ENCODE data around the gene TAF1. TPM values are rescaled to one million over a fixed set of nuclear protein-coding genes. Genes with fewer than 3 reads are reported as not detected.
"Not testable (repeated sequence)": the region's sequence is repeated elsewhere in the genome, so short reads cannot be mapped to it uniquely, and the experiment has no call there.

The TAF1 gene
- total RNA-seq, 2 donors from 2014 or later, result 24.4 to 38.9 TPM

DNA sequence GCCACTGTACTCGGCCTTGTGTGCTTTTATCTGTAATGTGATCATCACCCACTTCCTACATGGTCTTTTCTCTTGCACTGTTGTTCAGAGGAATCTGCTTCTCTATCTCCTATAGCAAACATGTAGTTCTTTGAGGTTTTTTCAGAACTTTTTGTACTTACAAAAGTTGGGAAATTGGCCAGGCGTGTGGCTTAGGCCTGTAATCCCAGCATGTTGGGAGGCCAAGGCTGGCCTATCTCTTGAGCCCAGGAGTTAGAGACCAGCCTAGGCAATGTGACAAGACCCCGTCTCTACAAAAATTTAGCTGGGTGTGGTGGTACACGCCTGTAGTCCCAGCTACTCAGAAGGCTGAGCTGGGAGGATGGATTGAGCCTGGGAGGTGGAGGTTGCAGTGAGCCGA, 30.4 kb downstream of the TAF1 start:
- no peak for ATAC-seq
- intact Hi-C loops (cut with DNase I), result no loop called here

DNA sequence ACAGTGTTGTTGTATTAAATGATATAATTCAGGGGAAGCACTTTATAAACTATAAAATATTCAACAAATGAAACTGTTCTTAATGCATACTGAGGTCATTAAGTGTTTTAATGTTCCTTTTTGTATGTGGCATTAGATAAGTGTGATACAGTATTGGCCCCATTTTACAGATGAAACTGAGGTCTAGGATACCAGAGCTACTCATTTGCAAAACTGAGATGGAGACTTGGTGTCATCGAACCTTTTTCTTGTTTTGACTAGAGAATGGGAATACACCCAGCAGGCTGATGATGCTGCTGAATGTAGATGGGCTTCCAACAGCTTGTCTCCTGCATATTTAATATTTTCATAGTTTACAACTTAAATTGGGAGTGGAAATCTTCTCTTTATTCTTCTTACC, 34.6 kb downstream of the TAF1 start:
- DNase-seq (no peak), ATAC-seq (no peak)
- no peak overlapping the region for H3K27ac ChIP-seq
- no peaks in the 10 kb centered on the region for H3K4me1 ChIP-seq
- 78% methylated on average over 1 of the region's 1 CpG for WGBS, 2 donors
- no peaks in the 10 kb centered on the region for H3K27me3 ChIP-seq
- peaks cover 0 to 6% of the 10 kb centered on the region in 2 donors for H3K36me3 ChIP-seq (replicated peaks in 1 of 2; ENCODE audit: insufficient read depth in 1 of 2, low read depth in 2 of 2)
- no peak overlapping the region for H3K4me3 ChIP-seq
- no peaks in the 10 kb centered on the region for H3K9me3 ChIP-seq
- intact Hi-C loops (cut with DNase I), result loop anchor here (10.0 kb wide), 1 partner anchor 174 kb away; the partner anchor contains the start of gene GCNA
- TF ChIP-seq POLR2A (IDR thresholded peaks at IDR 0.05), result no peak
- TF ChIP-seq, protein P1, sequence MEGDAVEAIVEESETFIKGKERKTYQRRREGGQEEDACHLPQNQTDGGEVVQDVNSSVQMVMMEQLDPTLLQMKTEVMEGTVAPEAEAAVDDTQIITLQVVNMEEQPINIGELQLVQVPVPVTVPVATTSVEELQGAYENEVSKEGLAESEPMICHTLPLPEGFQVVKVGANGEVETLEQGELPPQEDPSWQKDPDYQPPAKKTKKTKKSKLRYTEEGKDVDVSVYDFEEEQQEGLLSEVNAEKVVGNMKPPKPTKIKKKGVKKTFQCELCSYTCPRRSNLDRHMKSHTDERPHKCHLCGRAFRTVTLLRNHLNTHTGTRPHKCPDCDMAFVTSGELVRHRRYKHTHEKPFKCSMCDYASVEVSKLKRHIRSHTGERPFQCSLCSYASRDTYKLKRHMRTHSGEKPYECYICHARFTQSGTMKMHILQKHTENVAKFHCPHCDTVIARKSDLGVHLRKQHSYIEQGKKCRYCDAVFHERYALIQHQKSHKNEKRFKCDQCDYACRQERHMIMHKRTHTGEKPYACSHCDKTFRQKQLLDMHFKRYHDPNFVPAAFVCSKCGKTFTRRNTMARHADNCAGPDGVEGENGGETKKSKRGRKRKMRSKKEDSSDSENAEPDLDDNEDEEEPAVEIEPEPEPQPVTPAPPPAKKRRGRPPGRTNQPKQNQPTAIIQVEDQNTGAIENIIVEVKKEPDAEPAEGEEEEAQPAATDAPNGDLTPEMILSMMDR (IDR thresholded peaks at IDR 0.05), result no peak

More for the DNA sequence above, 30.4 kb downstream of the TAF1 start:
- WGBS, 2 donors, result 90 to 100% methylated on average over 1 to 5 of the region's 5 CpGs
- no peak for DNase-seq
- Histone ChIP-seq H3K4me1 (no peaks in the 10 kb centered on the region), H3K9me3 (no peaks in the 10 kb centered on the region), H3K4me3 (no peak overlapping the region), H3K36me3 (replicated peaks in 1 of 2; ENCODE audit: insufficient read depth in 1 of 2, low read depth in 2 of 2) (peaks cover 0 to 6% of the 10 kb centered on the region in 2 donors), H3K27me3 (no peaks in the 10 kb centered on the region), H3K27ac (no peak overlapping the region)
- TF ChIP-seq, protein P1 (IDR thresholded peaks at IDR 0.05), result no peak
- TF ChIP-seq POLR2A (IDR thresholded peaks at IDR 0.05), result no peak

DNA sequence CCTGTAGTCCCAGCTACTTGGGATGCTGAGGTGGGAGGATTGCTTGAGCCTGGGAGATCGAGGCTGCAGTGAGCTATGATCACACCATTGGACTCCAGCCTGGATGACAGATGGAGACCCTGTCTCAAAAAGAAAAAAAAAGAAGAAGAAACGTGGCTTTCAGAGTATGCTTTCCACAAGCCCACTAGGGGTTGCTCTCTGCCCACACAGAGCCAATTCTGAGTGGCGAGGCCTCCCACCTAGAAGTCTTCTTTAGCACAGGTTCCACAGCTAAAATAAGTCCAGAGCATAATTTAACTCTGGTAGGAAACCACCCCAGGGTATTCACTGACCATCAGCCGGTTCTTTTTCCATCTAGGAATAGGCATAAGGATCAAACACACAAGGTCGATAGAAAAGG, 50.1 kb downstream of the TAF1 start:
- H3K27ac ChIP-seq; H3K4me3 ChIP-seq; H3K36me3 ChIP-seq (replicated peaks in 1 of 2; ENCODE audit: insufficient read depth in 1 of 2, low read depth in 2 of 2); intact Hi-C loops (cut with DNase I); DNase-seq; ATAC-seq; H3K27me3 ChIP-seq; H3K9me3 ChIP-seq; H3K4me1 ChIP-seq: not testable (repeated sequence)
- WGBS, 2 donors, result 80% methylated on average over 3 of the region's 5 CpGs; no CpG with 5 or more reads in 1 of the 2 donors

DNA sequence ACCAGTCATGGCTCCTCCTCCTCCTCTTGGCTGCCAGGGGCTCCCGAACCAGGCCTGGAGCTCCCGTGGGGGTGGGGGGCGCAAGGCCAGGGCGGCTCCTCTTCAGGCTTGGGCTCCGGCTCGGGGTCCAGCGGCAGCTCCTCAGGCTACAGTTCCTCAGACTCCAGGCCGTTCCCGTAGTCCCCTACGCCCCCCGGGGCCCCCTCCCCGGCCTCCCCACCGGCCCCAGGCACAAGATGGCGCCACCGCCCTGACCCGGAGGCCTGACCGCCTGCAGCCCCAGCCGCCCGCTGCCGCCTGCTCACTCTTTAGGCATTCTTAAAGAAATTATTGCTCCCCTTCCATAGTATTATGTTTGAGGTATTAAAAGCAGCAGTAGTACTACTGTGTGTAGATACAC, 54.5 kb downstream of the TAF1 start:
- H3K36me3 ChIP-seq (replicated peaks in 1 of 2; ENCODE audit: insufficient read depth in 1 of 2, low read depth in 2 of 2), result peaks cover 0 to 2% of the 10 kb centered on the region in 2 donors
- 100% methylated on average over 1 to 2 of the region's 20 CpGs for WGBS, 2 donors
- no peaks in the 10 kb centered on the region for H3K4me1 ChIP-seq
- no peaks in the 10 kb centered on the region for H3K9me3 ChIP-seq
- intact Hi-C loops (cut with DNase I), result no loop called here
- DNase-seq (no peak), ATAC-seq (no peak)
- no peak overlapping the region for H3K27ac ChIP-seq
- no peak overlapping the region for H3K4me3 ChIP-seq
- H3K27me3 ChIP-seq, result no peaks in the 10 kb centered on the region
- TF ChIP-seq, protein P1 (IDR thresholded peaks at IDR 0.05), result no peak
- TF ChIP-seq POLR2A (IDR thresholded peaks at IDR 0.05), result no peak

DNA sequence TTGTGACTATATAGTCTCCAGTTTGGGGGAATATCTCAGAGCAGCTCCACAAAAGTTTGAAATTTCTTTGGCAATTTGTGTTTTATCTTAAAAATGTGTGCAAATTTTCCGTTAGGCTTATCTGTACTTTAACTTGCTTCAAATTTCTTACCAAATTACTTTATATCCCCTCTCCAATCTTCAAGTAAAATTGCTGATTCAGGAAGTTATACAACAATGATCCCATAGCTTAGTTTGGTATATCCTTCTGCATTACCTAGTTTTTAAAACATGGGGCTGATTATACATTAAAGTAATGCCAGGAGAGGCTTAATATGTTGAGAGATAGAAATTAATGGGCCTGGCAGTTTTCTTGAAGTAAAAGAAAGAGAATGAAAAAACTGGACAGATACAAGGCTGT, 66.6 kb downstream of the TAF1 start:
- Histone ChIP-seq H3K27ac (no peak overlapping the region), H3K4me1 (no peaks in the 10 kb centered on the region), H3K27me3 (no peaks in the 10 kb centered on the region), H3K9me3 (no peaks in the 10 kb centered on the region), H3K4me3 (no peak overlapping the region), H3K36me3 (replicated peaks in 1 of 2; ENCODE audit: insufficient read depth in 1 of 2, low read depth in 2 of 2) (no peaks in the 10 kb centered on the region)
- no peak for TF ChIP-seq POLR2A (IDR thresholded peaks at IDR 0.05)
- TF ChIP-seq, protein P1 (IDR thresholded peaks at IDR 0.05), result no peak
- WGBS, 2 donors, result 53 to 63% methylated on average over 1 of the region's 1 CpG
- intact Hi-C loops (cut with DNase I), result no loop called here
- DNase-seq (no peak), ATAC-seq (no peak)

All from body of pancreas (tissue), 4 donors.